Hepatocyte (in vitro differentiated cells): ENCODE data around the gene TCF23.

ENCODE experiments used
- CTCF ChIP-seq: fragments of 200-600 bp; sonication (generic); IDR thresholded peaks from 2 replicates; pipeline ENCODE4 v1.5.1; 2016; ENCODE audit warnings: antibody characterized with exemption, mild to moderate bottlenecking; ENCODE audit not compliant: poor library complexity
- EZH2 ChIP-seq: fragments of 200-600 bp; sonication (generic); IDR thresholded peaks from 2 replicates; pipeline ENCODE4 v1.6.1; 2016; ENCODE audit warnings: antibody characterized with exemption, mild to moderate bottlenecking, borderline replicate concordance
- EZH2phosphoT487 ChIP-seq: fragments of 200-600 bp; sonication (generic); IDR thresholded peaks from one replicate; pipeline ENCODE4 v1.6.1; 2018; ENCODE audit warnings: antibody characterized with exemption, mild to moderate bottlenecking, low read depth, moderate library complexity; ENCODE audit not compliant: unreplicated experiment, severe bottlenecking

DNA sequence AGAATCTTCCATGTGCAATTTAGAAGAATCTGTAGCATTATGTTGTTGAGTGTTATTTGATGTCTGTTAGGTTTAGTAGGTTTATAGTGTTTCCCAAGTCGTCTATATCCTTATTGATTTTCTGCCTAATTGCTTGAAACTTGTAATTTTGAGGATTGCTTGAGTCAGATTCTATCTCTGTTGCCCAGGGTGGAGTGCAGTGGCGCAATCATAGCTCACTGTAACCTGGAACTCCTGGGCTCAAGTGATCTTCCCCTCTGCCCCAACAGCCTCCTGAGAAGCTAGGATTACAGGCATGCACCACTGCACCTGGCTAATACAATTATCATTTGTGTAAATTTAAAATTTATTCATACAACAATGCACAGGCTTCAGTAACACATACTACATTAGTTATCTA, 3.1 kb upstream of the TCF23 start:
- no peak for TF ChIP-seq CTCF
- no peak for TF ChIP-seq EZH2
- TF ChIP-seq EZH2phosphoT487, result no peak
